Tibial artery (tissue), 4 donors: ENCODE results near the gene FOXN4.

Experiments used
- DNase-seq, 2 donors: peaks; one replicate each; pipeline ENCODE4 v3.0.0-alpha.2; 2019
- H3K27ac ChIP-seq, 2 donors: fragments of 200-600 bp; sonication (generic) in 1 of 2; 1 replicate in 1 of 2; 2 replicates in 1 of 2; pipeline ENCODE4 v1.5.1; 2018 to 2019; ENCODE audit warnings: mild to moderate bottlenecking in 1 of 2
- H3K27me3 ChIP-seq, 2 donors: fragments of 200-600 bp; sonication (generic) in 1 of 2; one replicate each; pipeline versions ENCODE4 v1.5.1 to v1.6.0; 2016 to 2019
- H3K36me3 ChIP-seq, 3 donors: fragments of 200-600 bp; sonication (generic) in 2 of 3; one replicate each; pipeline ENCODE4 v1.5.1; 2016 to 2019; ENCODE audit warnings: mild to moderate bottlenecking in 2 of 3
- H3K4me1 ChIP-seq, 4 donors: fragments of 200-600 bp; sonication (generic) in 2 of 4; 1 replicate in 3 of 4; 2 replicates in 1 of 4; pipeline ENCODE4 v1.5.1; 2016 to 2019
- H3K4me3 ChIP-seq, 2 donors: fragments of 200-600 bp; sonication (generic) in 1 of 2; 1 replicate in 1 of 2; 2 replicates in 1 of 2; pipeline ENCODE4 v1.5.1; 2018 to 2019; ENCODE audit warnings: mild to moderate bottlenecking in 2 of 2
- H3K9me3 ChIP-seq, 3 donors: fragments of 200-600 bp; sonication (generic) in 1 of 3; one replicate each; pipeline ENCODE4 v1.5.1; 2016 to 2019
- intact Hi-C: fragments of 100-400 bp; cut with DNase I; formaldehyde crosslinking; loops from one replicate; pipeline ENCODE4 v1.15.0; 2023; ENCODE audit warnings: low total_unique reads
- TF ChIP-seq, protein P1 (sequence below), 2 experiments: fragments of 200-600 bp in 1 of 2; fragments of 450-650 bp in 1 of 2; IDR thresholded peaks; one replicate each; pipeline ENCODE4 v1.5.1; 2017 to 2019; ENCODE audit warnings: antibody characterized with exemption in 2 of 2, mild to moderate bottlenecking in 1 of 2, moderate library complexity in 1 of 2

FOXN4 gene

DNA sequence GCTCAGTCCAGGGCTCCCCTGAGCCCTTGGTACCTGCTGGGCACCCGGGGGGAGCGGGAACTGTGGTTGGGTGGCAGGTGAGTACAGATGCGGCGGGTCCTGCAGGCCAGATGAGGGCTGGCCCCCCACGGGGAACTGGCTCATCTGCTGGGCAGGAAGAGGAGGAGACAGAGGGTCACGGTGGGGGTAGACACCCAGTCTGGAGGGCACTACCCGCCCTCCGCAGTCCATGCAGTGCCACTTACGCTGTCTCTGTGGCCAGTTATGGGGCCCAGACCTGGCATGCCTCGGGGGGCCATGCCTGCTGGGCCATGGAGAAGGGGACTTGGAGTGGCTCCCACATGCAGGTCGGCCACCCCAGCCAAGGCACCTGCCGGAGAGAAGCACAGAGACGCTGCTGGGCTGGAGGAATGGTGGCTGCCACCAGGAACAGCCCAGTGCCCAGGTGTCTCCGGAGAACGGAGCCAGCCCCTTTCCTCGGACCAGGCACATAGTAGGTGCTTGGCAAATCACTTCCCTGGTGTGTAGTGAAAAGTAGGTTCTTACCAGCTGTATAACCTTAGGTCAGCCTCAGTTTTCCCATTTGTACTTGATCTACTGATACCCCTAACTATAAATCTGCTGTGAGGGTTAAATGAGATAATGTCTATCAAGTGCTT is 21.1 kb downstream of the FOXN4 start:
- peaks cover 0 to 14% (median 9%) of the 10 kb centered on the region in 4 donors for H3K4me1 ChIP-seq

DNA sequence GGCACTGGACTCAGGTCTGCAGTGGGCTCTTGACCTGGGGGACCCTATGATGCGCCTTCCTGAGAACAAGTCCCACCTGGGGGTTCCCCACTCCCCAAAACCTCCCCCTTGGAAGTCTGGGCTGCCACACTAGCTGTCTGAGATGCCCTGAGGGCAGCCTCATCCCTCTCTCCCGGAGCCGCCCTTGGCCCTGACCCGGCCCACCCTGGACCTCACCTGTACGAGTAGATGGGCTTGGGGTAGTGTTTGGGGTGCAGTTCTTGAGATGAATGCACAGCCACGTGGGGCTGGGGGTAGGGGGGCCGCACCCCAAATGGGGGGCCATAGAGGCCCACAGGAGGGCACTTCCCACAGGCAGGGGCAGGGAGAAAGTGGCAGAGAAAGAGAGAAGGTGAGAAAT is 21.9 kb downstream of the FOXN4 start:
- no peak overlapping the region for H3K4me3 ChIP-seq
- peaks cover 0 to 13% (median 9%) of the 10 kb centered on the region in 4 donors for H3K4me1 ChIP-seq
- H3K27me3 ChIP-seq: peaks cover 0 to 7% of the 10 kb centered on the region in 2 donors
- intact Hi-C loops: no loop called here
- H3K9me3 ChIP-seq: no peaks in the 10 kb centered on the region
- H3K36me3 ChIP-seq: no peaks in the 10 kb centered on the region
- no peak for DNase-seq
- no peak overlapping the region for H3K27ac ChIP-seq
- TF ChIP-seq, protein P1, sequence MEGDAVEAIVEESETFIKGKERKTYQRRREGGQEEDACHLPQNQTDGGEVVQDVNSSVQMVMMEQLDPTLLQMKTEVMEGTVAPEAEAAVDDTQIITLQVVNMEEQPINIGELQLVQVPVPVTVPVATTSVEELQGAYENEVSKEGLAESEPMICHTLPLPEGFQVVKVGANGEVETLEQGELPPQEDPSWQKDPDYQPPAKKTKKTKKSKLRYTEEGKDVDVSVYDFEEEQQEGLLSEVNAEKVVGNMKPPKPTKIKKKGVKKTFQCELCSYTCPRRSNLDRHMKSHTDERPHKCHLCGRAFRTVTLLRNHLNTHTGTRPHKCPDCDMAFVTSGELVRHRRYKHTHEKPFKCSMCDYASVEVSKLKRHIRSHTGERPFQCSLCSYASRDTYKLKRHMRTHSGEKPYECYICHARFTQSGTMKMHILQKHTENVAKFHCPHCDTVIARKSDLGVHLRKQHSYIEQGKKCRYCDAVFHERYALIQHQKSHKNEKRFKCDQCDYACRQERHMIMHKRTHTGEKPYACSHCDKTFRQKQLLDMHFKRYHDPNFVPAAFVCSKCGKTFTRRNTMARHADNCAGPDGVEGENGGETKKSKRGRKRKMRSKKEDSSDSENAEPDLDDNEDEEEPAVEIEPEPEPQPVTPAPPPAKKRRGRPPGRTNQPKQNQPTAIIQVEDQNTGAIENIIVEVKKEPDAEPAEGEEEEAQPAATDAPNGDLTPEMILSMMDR (IDR thresholded peaks at IDR 0.05): no peak

More for the DNA sequence above, 21.1 kb downstream of the FOXN4 start:
- no peak overlapping the region for H3K4me3 ChIP-seq
- H3K9me3 ChIP-seq: no peaks in the 10 kb centered on the region
- intact Hi-C loops: no loop called here
- no peak overlapping the region for H3K27ac ChIP-seq
- no peaks in the 10 kb centered on the region for H3K36me3 ChIP-seq
- H3K27me3 ChIP-seq: peaks cover 0 to 9% of the 10 kb centered on the region in 2 donors
- TF ChIP-seq, protein P1 (IDR thresholded peaks at IDR 0.05): no peak
- no peak for DNase-seq

DNA sequence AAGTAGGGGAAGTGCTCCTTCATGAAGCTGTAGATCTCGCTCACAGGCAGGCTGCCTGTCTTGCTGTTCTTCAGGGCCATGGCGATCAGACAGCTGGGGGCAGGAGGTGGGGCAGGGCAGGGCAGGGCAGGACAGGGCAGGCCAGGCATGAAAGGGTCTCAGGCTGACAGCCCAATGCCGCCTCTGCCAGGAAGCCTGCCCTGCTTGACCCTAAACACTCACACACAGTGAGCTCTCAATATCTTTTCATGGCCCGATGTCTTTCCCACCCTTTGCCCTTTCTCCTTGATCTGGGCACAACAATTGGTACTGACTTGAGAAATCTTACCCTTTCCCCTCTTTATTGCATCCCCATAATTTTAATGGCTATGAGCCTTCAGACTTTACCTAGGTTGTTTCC is 22.4 kb downstream of the FOXN4 start:
- TF ChIP-seq, protein P1 (IDR thresholded peaks at IDR 0.05): no peak

DNA sequence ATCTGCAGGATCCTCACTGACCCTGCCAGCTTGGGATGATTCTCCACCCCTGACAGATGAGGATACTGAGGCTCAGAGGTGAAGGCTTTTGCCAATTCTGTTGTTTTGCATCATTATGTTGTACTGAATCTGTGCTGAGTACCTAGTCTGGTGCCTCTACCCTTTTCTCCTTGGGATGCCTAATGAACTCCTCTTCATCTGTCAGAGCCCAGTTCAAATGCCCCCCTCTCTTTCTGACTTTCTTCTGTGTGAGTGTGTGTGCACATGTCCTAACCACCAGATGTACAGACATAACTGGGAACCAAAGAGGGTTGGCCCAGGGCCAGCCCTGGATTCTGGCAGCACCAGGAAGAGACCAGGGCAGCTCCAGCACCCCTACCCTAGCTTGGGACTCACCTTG is 22.8 kb downstream of the FOXN4 start:
- Histone ChIP-seq H3K36me3 (no peaks in the 10 kb centered on the region), H3K4me3 (no peak overlapping the region), H3K4me1 (peaks cover 0 to 5% (median 3%) of the 10 kb centered on the region in 4 donors), H3K27ac (no peak overlapping the region), H3K9me3 (no peaks in the 10 kb centered on the region), H3K27me3 (peaks cover 0 to 9% of the 10 kb centered on the region in 2 donors)
- intact Hi-C loops: no loop called here
- no peak for DNase-seq
- TF ChIP-seq, protein P1 (IDR thresholded peaks at IDR 0.05): no peak

More for the DNA sequence above, 22.4 kb downstream of the FOXN4 start:
- no peak for DNase-seq
- Histone ChIP-seq H3K36me3 (no peaks in the 10 kb centered on the region), H3K27ac (no peak overlapping the region), H3K4me1 (peaks cover 0 to 7% (median 7%) of the 10 kb centered on the region in 4 donors), H3K9me3 (no peaks in the 10 kb centered on the region), H3K27me3 (peaks cover 0 to 6% of the 10 kb centered on the region in 2 donors), H3K4me3 (no peak overlapping the region)
- intact Hi-C loops: no loop called here

DNA sequence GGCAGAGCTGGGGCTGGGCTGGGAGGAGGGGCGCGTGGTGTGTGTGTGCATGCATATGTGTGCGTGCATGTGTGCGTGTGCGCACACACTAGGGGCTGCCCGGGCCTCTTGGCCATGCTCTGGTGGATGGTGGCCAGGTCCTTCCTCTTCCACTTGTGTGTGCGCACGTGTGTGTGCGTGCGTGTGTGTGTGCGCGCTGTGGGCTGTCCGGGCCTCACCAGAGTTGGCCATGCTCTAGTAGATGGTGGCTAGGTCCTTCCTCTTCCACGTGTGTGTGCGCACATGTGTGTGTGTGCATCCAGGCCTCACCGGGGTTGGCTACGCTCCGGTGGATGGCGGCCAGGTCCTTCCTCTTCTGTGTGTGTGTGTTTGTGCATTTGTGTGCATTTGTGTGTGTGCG is 24.7 kb downstream of the FOXN4 start:
- no peak for DNase-seq
- H3K4me1 ChIP-seq: no peaks in the 10 kb centered on the region
- TF ChIP-seq, protein P1 (IDR thresholded peaks at IDR 0.05): no peak

More for the DNA sequence above, 24.7 kb downstream of the FOXN4 start:
- H3K36me3 ChIP-seq: no peaks in the 10 kb centered on the region
- H3K27me3 ChIP-seq: peaks cover 0 to 12% of the 10 kb centered on the region in 2 donors
- H3K9me3 ChIP-seq: no peaks in the 10 kb centered on the region
- no peak overlapping the region for H3K27ac ChIP-seq
- H3K4me3 ChIP-seq: no peak overlapping the region
- intact Hi-C loops: no loop called here
